ENCODE results near the gene FBN1. TPM values are rescaled to one million over a fixed set of nuclear protein-coding genes. Genes with fewer than 3 reads are reported as not detected.

FBN1 gene
- total RNA-seq, 1 experiment from 2014 or later: 6.7 TPM

DNA sequence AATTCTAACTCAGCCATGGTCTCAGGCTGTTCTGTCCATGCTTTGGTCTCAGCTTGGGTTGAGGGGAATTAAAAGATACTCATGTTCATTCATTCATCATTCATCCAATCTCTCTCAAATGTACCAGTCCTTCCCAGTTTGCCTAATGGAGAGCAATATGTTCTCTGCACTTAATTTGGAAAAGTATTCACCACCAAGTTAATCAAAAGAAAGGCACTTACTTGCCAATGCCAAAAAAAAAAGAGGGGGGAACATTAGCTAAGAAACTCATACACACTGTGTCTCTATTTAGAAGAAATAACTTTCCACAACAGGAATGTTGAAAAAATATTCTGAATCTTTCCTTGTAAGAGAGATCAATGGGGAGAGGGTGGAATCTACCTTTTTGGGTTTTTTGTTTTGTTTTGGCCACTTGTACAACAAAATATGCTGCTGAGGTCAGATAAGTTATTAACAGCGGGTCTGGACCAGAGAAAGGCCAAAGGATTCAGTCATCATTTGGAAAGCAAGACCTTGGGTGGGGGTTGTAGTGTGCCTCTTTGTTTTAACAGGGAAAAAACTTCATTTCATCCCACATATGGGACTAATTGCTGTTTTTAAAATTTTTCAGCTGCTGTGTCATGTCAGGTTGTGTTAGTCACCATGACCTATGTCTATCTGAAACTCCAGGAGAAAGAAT lies 152.3 kb downstream of the FBN1 start:
- Histone ChIP-seq H3K4me2 (ENCODE audit: low read length) (0 out of 2 replicates have a peak overlapping the region, but pooled peaks have one; percentile 14), H3F3A (ENCODE audit: low read length, unreplicated experiment) (no peaks in the 10 kb centered on the region), H3K9ac (ENCODE audit: low read length) (no peak overlapping the region), H2AFZ (ENCODE audit: low read length) (peak overlapping the region; percentile 25; the same call in 1 of the 2 replicates), H4K20me1 (ENCODE audit: low read length) (no peaks in the 10 kb centered on the region), H3K27ac (ENCODE audit: low read length) (no peak overlapping the region), H3K36me3 (ENCODE audit: low read depth, low read length) (no peaks in the 10 kb centered on the region), H3K9me3 (ENCODE audit: low read length) (no peaks in the 10 kb centered on the region), H3K4me1 (ENCODE audit: insufficient read depth, low read length) (peaks cover 10% of the 10 kb centered on the region; the same call in 1 of the 2 replicates), H3K4me3 (ENCODE audit: low read length) (no peak overlapping the region), H3K9me2 (replicated peaks; ENCODE audit: low read length) (no peaks in the 10 kb centered on the region), H3K27me3 (ENCODE audit: low read length) (no peaks in the 10 kb centered on the region), H3K79me2 (ENCODE audit: low read length) (no peaks in the 10 kb centered on the region)
- intact Hi-C loops (cut with micrococcal nuclease): no loop called here
- DNase-seq (peak; percentile 44), ATAC-seq (peak; percentile 38)
- TF ChIP-seq EZH2 (IDR thresholded peaks at IDR 0.05; ENCODE audit: low read length, unreplicated experiment) (no peak), EZH2phosphoT487 (IDR thresholded peaks at IDR 0.05; ENCODE audit: borderline replicate concordance, low read length) (no peak)
- TF ChIP-seq, protein P1, sequence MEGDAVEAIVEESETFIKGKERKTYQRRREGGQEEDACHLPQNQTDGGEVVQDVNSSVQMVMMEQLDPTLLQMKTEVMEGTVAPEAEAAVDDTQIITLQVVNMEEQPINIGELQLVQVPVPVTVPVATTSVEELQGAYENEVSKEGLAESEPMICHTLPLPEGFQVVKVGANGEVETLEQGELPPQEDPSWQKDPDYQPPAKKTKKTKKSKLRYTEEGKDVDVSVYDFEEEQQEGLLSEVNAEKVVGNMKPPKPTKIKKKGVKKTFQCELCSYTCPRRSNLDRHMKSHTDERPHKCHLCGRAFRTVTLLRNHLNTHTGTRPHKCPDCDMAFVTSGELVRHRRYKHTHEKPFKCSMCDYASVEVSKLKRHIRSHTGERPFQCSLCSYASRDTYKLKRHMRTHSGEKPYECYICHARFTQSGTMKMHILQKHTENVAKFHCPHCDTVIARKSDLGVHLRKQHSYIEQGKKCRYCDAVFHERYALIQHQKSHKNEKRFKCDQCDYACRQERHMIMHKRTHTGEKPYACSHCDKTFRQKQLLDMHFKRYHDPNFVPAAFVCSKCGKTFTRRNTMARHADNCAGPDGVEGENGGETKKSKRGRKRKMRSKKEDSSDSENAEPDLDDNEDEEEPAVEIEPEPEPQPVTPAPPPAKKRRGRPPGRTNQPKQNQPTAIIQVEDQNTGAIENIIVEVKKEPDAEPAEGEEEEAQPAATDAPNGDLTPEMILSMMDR (conservative IDR thresholded peaks at IDR 0.05; ENCODE audit: low read depth, low read length): no peak
- ChIA-PET POLR2A (ENCODE audit: unreplicated experiment) (no interaction called here), CTCF (no interaction called here)
- BruUV-seq (replicated peaks): no TSS peak

GRCh38 chr15:48486228-48486627 lies 159.3 kb downstream of the FBN1 start:
- intact Hi-C loops (cut with micrococcal nuclease): no loop called here
- H3F3A ChIP-seq (ENCODE audit: low read length, unreplicated experiment): no peaks in the 10 kb centered on the region
- no TSS peak for BruUV-seq (replicated peaks)
- DNase-seq (no peak), ATAC-seq (no peak)
- TF ChIP-seq EZH2 (IDR thresholded peaks at IDR 0.05; ENCODE audit: low read length, unreplicated experiment): no peak
- TF ChIP-seq, protein P1 (conservative IDR thresholded peaks at IDR 0.05; ENCODE audit: low read depth, low read length): no peak
- TF ChIP-seq EZH2phosphoT487 (IDR thresholded peaks at IDR 0.05; ENCODE audit: borderline replicate concordance, low read length): no peak
- POLR2A ChIA-PET (ENCODE audit: unreplicated experiment): no interaction called here
- H3K4me1 ChIP-seq (ENCODE audit: insufficient read depth, low read length): 0 out of 2 replicates have a peak, but pooled peaks cover under 1% of the 10 kb centered on the region
- H4K20me1 ChIP-seq (ENCODE audit: low read length): no peaks in the 10 kb centered on the region
- H3K4me2 ChIP-seq (ENCODE audit: low read length): no peak overlapping the region
- no peaks in the 10 kb centered on the region for H3K9me2 ChIP-seq (replicated peaks; ENCODE audit: low read length)
- no peaks in the 10 kb centered on the region for H3K9me3 ChIP-seq (ENCODE audit: low read length)
- H3K9ac ChIP-seq (ENCODE audit: low read length): no peak overlapping the region
- CTCF ChIA-PET: no interaction called here
- no peak overlapping the region for H3K4me3 ChIP-seq (ENCODE audit: low read length)
- H3K27ac ChIP-seq (ENCODE audit: low read length): no peak overlapping the region
- H2AFZ ChIP-seq (ENCODE audit: low read length): no peak overlapping the region
- H3K27me3 ChIP-seq (ENCODE audit: low read length): no peaks in the 10 kb centered on the region
- H3K79me2 ChIP-seq (ENCODE audit: low read length): no peaks in the 10 kb centered on the region
- H3K36me3 ChIP-seq (ENCODE audit: low read depth, low read length): no peaks in the 10 kb centered on the region

DNA sequence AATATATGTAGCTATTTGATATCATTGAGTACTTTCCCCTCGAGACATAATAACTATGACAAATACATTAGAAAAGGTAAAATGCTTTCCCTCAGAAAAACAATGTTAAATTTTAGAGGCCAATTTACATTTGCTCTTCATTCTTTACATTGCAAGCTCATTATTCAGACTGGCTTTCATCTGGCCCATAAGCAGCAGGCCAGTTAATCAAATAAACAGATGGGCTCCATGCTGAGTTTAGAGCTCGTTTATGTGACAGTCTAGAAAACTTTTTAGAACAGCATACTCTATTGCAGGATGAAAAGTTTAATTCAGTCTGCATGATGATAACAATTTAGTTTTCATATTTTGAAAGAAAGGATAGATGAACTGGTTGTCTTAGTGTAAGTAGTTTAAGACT lies 163.7 kb downstream of the FBN1 start:
- H3K27ac ChIP-seq (ENCODE audit: low read length): no peak overlapping the region
- H3K79me2 ChIP-seq (ENCODE audit: low read length): no peaks in the 10 kb centered on the region
- intact Hi-C loops (cut with micrococcal nuclease): no loop called here
- H3K36me3 ChIP-seq (ENCODE audit: low read depth, low read length): no peaks in the 10 kb centered on the region
- H3K27me3 ChIP-seq (ENCODE audit: low read length): no peaks in the 10 kb centered on the region
- peaks cover 14% of the 10 kb centered on the region; the same call in 1 of the 2 replicates for H3K4me1 ChIP-seq (ENCODE audit: insufficient read depth, low read length)
- no peak for ATAC-seq
- H3K9ac ChIP-seq (ENCODE audit: low read length): no peak overlapping the region
- CTCF ChIA-PET: interaction anchor here (0.6 kb wide), 1 partner anchor 156 kb away, joined by 6 read pairs; no protein-coding TSS in a partner anchor
- H3F3A ChIP-seq (ENCODE audit: low read length, unreplicated experiment): no peaks in the 10 kb centered on the region
- no peak for DNase-seq
- no peaks in the 10 kb centered on the region for H3K9me2 ChIP-seq (replicated peaks; ENCODE audit: low read length)
- no peaks in the 10 kb centered on the region for H3K9me3 ChIP-seq (ENCODE audit: low read length)
- POLR2A ChIA-PET (ENCODE audit: unreplicated experiment): no interaction called here
- no peak overlapping the region for H2AFZ ChIP-seq (ENCODE audit: low read length)
- no peaks in the 10 kb centered on the region for H4K20me1 ChIP-seq (ENCODE audit: low read length)
- no peak overlapping the region for H3K4me2 ChIP-seq (ENCODE audit: low read length)
- TF ChIP-seq EZH2 (IDR thresholded peaks at IDR 0.05; ENCODE audit: low read length, unreplicated experiment) (no peak), EZH2phosphoT487 (IDR thresholded peaks at IDR 0.05; ENCODE audit: borderline replicate concordance, low read length) (no peak)
- TF ChIP-seq, protein P1 (conservative IDR thresholded peaks at IDR 0.05; ENCODE audit: low read depth, low read length): no peak
- no peak overlapping the region for H3K4me3 ChIP-seq (ENCODE audit: low read length)
- BruUV-seq (replicated peaks): no TSS peak
